OCI-LY7 (cell line): ENCODE results near the gene ZNF821. TPM values are rescaled to one million over a fixed set of nuclear protein-coding genes. Genes with fewer than 3 reads are reported as not detected.

Experiments
- BruUV-seq: library from RNA; stranded (reverse); fragments of 400-500 nt; replicated peaks from 2 replicates; lab custom pipeline; 2021; lab: Mats Ljungman, UMichigan
- CTCF ChIA-PET: fragments of 300-600 bp; sonication (Branson Sonifier 250); formaldehyde crosslinking; loops from one replicate; lab custom pipeline; 2022; ENCODE audit warnings: antibody characterized with exemption; ENCODE audit not compliant: unreplicated experiment; lab: Charles Lee
- POLR2A ChIA-PET: fragments of 300-600 bp; sonication (Branson Sonifier 250); formaldehyde crosslinking; loops from one replicate; lab custom pipeline; 2022; ENCODE audit warnings: antibody characterized with exemption; lab: Charles Lee
- DNase-seq: peaks from one replicate; pipeline ENCODE4 v3.0.0-alpha.2; 2015; ENCODE audit warnings: low spot score
- H2AFZ ChIP-seq: fragments of 200-600 bp; sonication (generic), shearing (Covaris generic); 2 replicates; pipeline ENCODE4 v1.6.1; 2014; ENCODE audit warnings: mild to moderate bottlenecking, antibody characterized with exemption, low read length, moderate library complexity
- H3K27ac ChIP-seq: fragments of 200-600 bp; sonication (generic); 2 replicates; pipeline ENCODE4 v1.5.1; 2014; ENCODE audit warnings: mixed run types, low read depth, mild to moderate bottlenecking, moderate library complexity, low read length, inconsistent platforms; ENCODE audit not compliant: poor library complexity, severe bottlenecking
- H3K36me3 ChIP-seq: fragments of 200-600 bp; sonication (generic); 2 replicates; pipeline ENCODE4 v1.6.1; 2014; ENCODE audit warnings: mild to moderate bottlenecking, antibody characterized with exemption, low read length, moderate library complexity, mixed read lengths; ENCODE audit not compliant: insufficient read depth
- H3K4me1 ChIP-seq: fragments of 200-600 bp; sonication (generic); 2 replicates; pipeline ENCODE4 v1.5.1; 2014; ENCODE audit warnings: mild to moderate bottlenecking, low read length; ENCODE audit not compliant: insufficient read depth, poor library complexity, severe bottlenecking
- H3K4me2 ChIP-seq: fragments of 200-600 bp; sonication (generic); 2 replicates; pipeline ENCODE4 v1.6.1; 2014; ENCODE audit warnings: mild to moderate bottlenecking, low read length
- H3K4me3 ChIP-seq: fragments of 200-600 bp; sonication (generic); 2 replicates; pipeline ENCODE4 v1.5.1; 2014; ENCODE audit warnings: mild to moderate bottlenecking, low read depth, low read length; ENCODE audit not compliant: poor library complexity, severe bottlenecking
- H3K79me2 ChIP-seq: fragments of 200-600 bp; sonication (generic); 2 replicates; pipeline ENCODE4 v1.6.1; 2016; ENCODE audit warnings: low read depth, mild to moderate bottlenecking, low read length, moderate library complexity, mixed read lengths; ENCODE audit not compliant: insufficient read depth
- H3K9me2 ChIP-seq: fragments of 200-600 bp; sonication (generic); 2 replicates; pipeline ENCODE4 v1.6.1; 2016; ENCODE audit warnings: mild to moderate bottlenecking, low read length, mixed read lengths; ENCODE audit not compliant: insufficient read depth
- H3K9me3 ChIP-seq: fragments of 200-600 bp; sonication (generic); 2 replicates; pipeline ENCODE4 v1.6.1; 2014; ENCODE audit warnings: mild to moderate bottlenecking, mixed run types, low read length, mixed read lengths
- H4K20me1 ChIP-seq: fragments of 200-600 bp; sonication (generic); 2 replicates; pipeline ENCODE4 v1.6.1; 2014; ENCODE audit warnings: mild to moderate bottlenecking, antibody characterized with exemption, low read length, moderate library complexity, mixed read lengths; ENCODE audit not compliant: insufficient read depth
- CTCF ChIP-seq: fragments of 200-600 bp; sonication (generic); conservative IDR thresholded peaks from 2 replicates; pipeline ENCODE4 v1.5.1; 2014; ENCODE audit warnings: mild to moderate bottlenecking, antibody characterized with exemption, low read length, moderate library complexity, mixed read lengths
- EZH2phosphoT487 ChIP-seq: fragments of 200-600 bp; sonication (generic); IDR thresholded peaks from 2 replicates; pipeline ENCODE4 v1.6.1; 2018; ENCODE audit warnings: low read depth, borderline replicate concordance, mild to moderate bottlenecking, mixed run types, antibody characterized with exemption, low read length, moderate library complexity, mixed read lengths
- intact Hi-C: fragments of 100-400 bp; cut with micrococcal nuclease; formaldehyde crosslinking; loops from one replicate; pipeline ENCODE4 v1.10.0; 2022; ENCODE audit not compliant: unreplicated experiment
- total RNA-seq, 2 experiments: library from RNA; depleted of rRNA in 1 of 2; stranded (reverse); fragments of >200 nt in 1 of 2; shearing (Covaris generic) in 1 of 2; gene quantifications; 2 replicates each; pipeline ENCODE4 v1.2.3, GENCODE V29; 2014 to 2022

ZNF821 gene
- total RNA-seq, 2 experiments from 2014 or later: 14.6 to 17.8 TPM

- intact Hi-C loops: loop anchor here (2.0 kb wide), 1 partner anchor 109 kb away; no protein-coding TSS in a partner anchor
- H3K9me3 ChIP-seq: no peaks in the 10 kb centered on the region
- DNase-seq: no peak
- H3K4me1 ChIP-seq: peaks cover 40% of the 10 kb centered on the region
- no peaks in the 10 kb centered on the region for H3K9me2 ChIP-seq
- H3K79me2 ChIP-seq: peaks cover 13% of the 10 kb centered on the region; the same call in 1 of the 2 replicates
- TF ChIP-seq EZH2phosphoT487 (no peak), CTCF (no peak)
- H3K4me3 ChIP-seq: no peak overlapping the region
- no peak overlapping the region for H2AFZ ChIP-seq
- ChIA-PET CTCF (no interaction called here), POLR2A (interaction anchor here (0.6 to 2.7 kb wide), 2 partner anchors 9 to 40 kb away, joined by 4 to 12 read pairs; no protein-coding TSS in a partner anchor)
- H4K20me1 ChIP-seq: peaks cover 28% of the 10 kb centered on the region
- H3K27ac ChIP-seq: no peak overlapping the region
- H3K36me3 ChIP-seq: peaks cover 66% of the 10 kb centered on the region
- H3K4me2 ChIP-seq: 0 out of 2 replicates have a peak overlapping the region, but pooled peaks have one; percentile 62
- BruUV-seq: no TSS peak
Measured at GRCh38 chr16:71852158-71852557, 31.8 kb downstream of the ZNF821 start.

GRCh38 chr16:71851746-71852145, 32.2 kb downstream of the ZNF821 start:
- no peaks in the 10 kb centered on the region for H3K9me2 ChIP-seq
- H3K4me3 ChIP-seq: no peak overlapping the region
- BruUV-seq: no TSS peak
- peaks cover 66% of the 10 kb centered on the region for H3K36me3 ChIP-seq
- H3K79me2 ChIP-seq: peaks cover 18% of the 10 kb centered on the region; the same call in 1 of the 2 replicates
- H3K9me3 ChIP-seq: no peaks in the 10 kb centered on the region
- H3K27ac ChIP-seq: no peak overlapping the region
- H3K4me1 ChIP-seq: peaks cover 44% of the 10 kb centered on the region
- H4K20me1 ChIP-seq: peaks cover 28% of the 10 kb centered on the region
- ChIA-PET POLR2A (interaction anchor here (0.6 kb wide), 1 partner anchor 40 kb away, joined by 4 read pairs; no protein-coding TSS in a partner anchor), CTCF (no interaction called here)
- H2AFZ ChIP-seq: no peak overlapping the region
- intact Hi-C loops: loop anchor here (2.0 kb wide), 1 partner anchor 109 kb away; no protein-coding TSS in a partner anchor
- 0 out of 2 replicates have a peak overlapping the region, but pooled peaks have one; percentile 62 for H3K4me2 ChIP-seq
- no peak for DNase-seq
- TF ChIP-seq EZH2phosphoT487: no peak
- no peak for TF ChIP-seq CTCF

GRCh38 chr16:71848622-71849021, 35.4 kb downstream of the ZNF821 start:
- POLR2A ChIA-PET: no interaction called here
- intact Hi-C loops: loop anchor here (5.0 kb wide), 1 partner anchor 244 kb away; the partner anchor contains the start of genes DHX38 and TXNL4B
- CTCF ChIA-PET: no interaction called here

More at GRCh38 chr16:71848622-71849021, 35.4 kb downstream of the ZNF821 start:
- no peak overlapping the region for H2AFZ ChIP-seq
- no peaks in the 10 kb centered on the region for H3K9me2 ChIP-seq
- TF ChIP-seq CTCF: no peak
- no peak for TF ChIP-seq EZH2phosphoT487
- peaks cover 46% of the 10 kb centered on the region for H3K36me3 ChIP-seq
- DNase-seq: no peak
- peaks cover 18% of the 10 kb centered on the region; the same call in 1 of the 2 replicates for H3K79me2 ChIP-seq
- no peak overlapping the region for H3K4me2 ChIP-seq
- no peak overlapping the region for H3K27ac ChIP-seq
- H3K9me3 ChIP-seq: no peaks in the 10 kb centered on the region
- H4K20me1 ChIP-seq: peaks cover 6% of the 10 kb centered on the region
- peaks cover 37% of the 10 kb centered on the region for H3K4me1 ChIP-seq
- no peak overlapping the region for H3K4me3 ChIP-seq
- BruUV-seq: no TSS peak
